Mesenchymal stem cell (in vitro differentiated cells and primary cell): Measurements from ENCODE around the gene OR11A1.

Experiments
- DNase-seq: peaks from one replicate; pipeline ENCODE4 v3.0.0-alpha.2; 2013
- H2AFZ ChIP-seq: one replicate; pipeline ENCODE4 v1.6.1; 2013; ENCODE audit warnings: low read depth, mild to moderate bottlenecking, control low read depth, inconsistent platforms, low read length, moderate library complexity
- H2AK5ac ChIP-seq: 2 replicates; pipeline ENCODE4 v1.6.1; 2013; ENCODE audit warnings: low read length, moderate library complexity, mild to moderate bottlenecking, inconsistent platforms; ENCODE audit not compliant: severe bottlenecking
- H2BK120ac ChIP-seq: one replicate; pipeline ENCODE4 v1.6.1; 2013; ENCODE audit warnings: low read depth, mild to moderate bottlenecking, inconsistent platforms, low read length, moderate library complexity
- H2BK12ac ChIP-seq, 2 experiments: one replicate each; pipeline ENCODE4 v1.6.1; 2013; ENCODE audit warnings: inconsistent platforms in 2 of 2, low read length in 2 of 2, mild to moderate bottlenecking in 2 of 2, moderate library complexity in 2 of 2, control low read depth in 1 of 2
- H2BK15ac ChIP-seq: one replicate; pipeline ENCODE4 v1.6.1; 2013; ENCODE audit warnings: mild to moderate bottlenecking, low read depth, inconsistent platforms; ENCODE audit not compliant: poor library complexity, severe bottlenecking
- H2BK5ac ChIP-seq: 2 replicates; pipeline ENCODE4 v1.6.1; 2013; ENCODE audit warnings: low read depth, mild to moderate bottlenecking, low read length, control low read depth, inconsistent platforms; ENCODE audit not compliant: poor library complexity, severe bottlenecking
- H3K14ac ChIP-seq, 2 experiments: one replicate each; pipeline ENCODE4 v1.6.1; 2013; ENCODE audit warnings: inconsistent platforms in 2 of 2, low read length in 2 of 2, control low read depth in 1 of 2, mild to moderate bottlenecking in 1 of 2, moderate library complexity in 1 of 2
- H3K18ac ChIP-seq, 2 experiments: one replicate each; pipeline ENCODE4 v1.6.1; 2013; ENCODE audit warnings: inconsistent platforms in 2 of 2, low read length in 2 of 2, control low read depth in 1 of 2, low read depth in 1 of 2, mild to moderate bottlenecking in 1 of 2
- H3K23ac ChIP-seq, 2 experiments: one replicate each; pipeline ENCODE4 v1.6.1; 2013; ENCODE audit warnings: inconsistent platforms in 2 of 2, low read length in 2 of 2, mild to moderate bottlenecking in 2 of 2, moderate library complexity in 2 of 2, control low read depth in 1 of 2
- H3K27ac ChIP-seq: 2 replicates; pipeline ENCODE4 v1.5.1; 2013; ENCODE audit warnings: mild to moderate bottlenecking, moderate library complexity, low read length, control low read depth, inconsistent platforms; ENCODE audit not compliant: poor library complexity, severe bottlenecking
- H3K27me3 ChIP-seq, 2 experiments: 2 replicates each; pipeline versions ENCODE4 v1.6.1 to v1.7.0; 2013; ENCODE audit warnings: low read length in 2 of 2, mild to moderate bottlenecking in 2 of 2, moderate library complexity in 2 of 2, control low read depth in 1 of 2, inconsistent platforms in 1 of 2; ENCODE audit not compliant: control insufficient read depth in 1 of 2, insufficient read depth in 1 of 2
- H3K36me3 ChIP-seq, 2 experiments: 2 replicates each; pipeline versions ENCODE4 v1.6.1 to v1.7.0; 2013; ENCODE audit warnings: low read length in 2 of 2, control low read depth in 1 of 2, inconsistent platforms in 1 of 2, low read depth in 1 of 2, mild to moderate bottlenecking in 1 of 2; ENCODE audit not compliant: insufficient read depth in 2 of 2, control insufficient read depth in 1 of 2
- H3K4ac ChIP-seq, 2 experiments: one replicate each; pipeline ENCODE4 v1.6.1; 2013; ENCODE audit warnings: inconsistent platforms in 2 of 2, low read length in 2 of 2, mild to moderate bottlenecking in 2 of 2, moderate library complexity in 2 of 2, control low read depth in 1 of 2, low read depth in 1 of 2
- H3K4me1 ChIP-seq: 2 replicates; pipeline ENCODE4 v1.6.1; 2013; ENCODE audit warnings: low read depth, low read length, control low read depth; ENCODE audit not compliant: control insufficient read depth, insufficient read depth
- H3K4me2 ChIP-seq: 2 replicates; pipeline ENCODE4 v1.6.1; 2013; ENCODE audit warnings: low read length, mild to moderate bottlenecking, inconsistent platforms; ENCODE audit not compliant: poor library complexity, severe bottlenecking
- H3K4me3 ChIP-seq, 2 experiments: 2 replicates each; pipeline versions ENCODE4 v1.5.1 to v1.7.0; 2013; ENCODE audit warnings: low read length in 2 of 2, mild to moderate bottlenecking in 2 of 2, control low read depth in 1 of 2, low read depth in 1 of 2; ENCODE audit not compliant: insufficient read depth in 1 of 2
- H3K79me1 ChIP-seq: replicated peaks from 2 replicates; pipeline ENCODE4 v1.6.1; 2013; ENCODE audit warnings: mild to moderate bottlenecking, control low read depth, low read length, inconsistent platforms; ENCODE audit not compliant: poor library complexity, severe bottlenecking
- H3K9ac ChIP-seq: 2 replicates; pipeline ENCODE4 v1.7.0; 2013; ENCODE audit warnings: mild to moderate bottlenecking, low read length, moderate library complexity
- H3K9me3 ChIP-seq: 2 replicates; pipeline ENCODE4 v1.7.0; 2013; ENCODE audit warnings: mild to moderate bottlenecking, low read length; ENCODE audit not compliant: control insufficient read depth
- H4K8ac ChIP-seq: one replicate; pipeline ENCODE4 v1.6.1; 2013; ENCODE audit warnings: inconsistent platforms, mild to moderate bottlenecking, low read length, moderate library complexity
- H4K91ac ChIP-seq: one replicate; pipeline ENCODE4 v1.6.1; 2013; ENCODE audit warnings: mild to moderate bottlenecking, low read length, inconsistent platforms
- WGBS: methylation state at CpG from one replicate; pipeline ENCODE4 v1.1.7; 2013; ENCODE audit warnings: mixed read lengths; 5-methylcytosine and 5-hydroxymethylcytosine counted together

OR11A1 gene

GRCh38 chr6:29403801-29404200 is 53.1 kb downstream of the OR11A1 start:
- no peak for DNase-seq
- H3K27me3 ChIP-seq, result no peaks in the 10 kb centered on the region
- H3K4me2 ChIP-seq, result no peak overlapping the region
- no peak overlapping the region for H2BK15ac ChIP-seq
- no peak overlapping the region for H3K18ac ChIP-seq
- no peak overlapping the region for H3K27ac ChIP-seq
- H3K14ac ChIP-seq, result no peak overlapping the region
- H3K9me3 ChIP-seq, result peaks cover 2% of the 10 kb centered on the region
- no peak overlapping the region for H4K91ac ChIP-seq
- H4K8ac ChIP-seq, result no peak overlapping the region
- no peak overlapping the region for H3K4ac ChIP-seq
- H2BK12ac ChIP-seq, result no peak overlapping the region
- 58% methylated on average over 1 of the region's 1 CpG for WGBS
- H3K79me1 ChIP-seq, result no peaks in the 10 kb centered on the region
- no peaks in the 10 kb centered on the region for H3K36me3 ChIP-seq
- H3K4me3 ChIP-seq, result no peak overlapping the region
- H3K9ac ChIP-seq, result no peak overlapping the region
- no peaks in the 10 kb centered on the region for H3K4me1 ChIP-seq
- no peak overlapping the region for H3K23ac ChIP-seq
- H2AK5ac ChIP-seq, result no peak overlapping the region
- no peak overlapping the region for H2BK120ac ChIP-seq
- H2AFZ ChIP-seq, result no peak overlapping the region
- no peak overlapping the region for H2BK5ac ChIP-seq

GRCh38 chr6:29399525-29399924 is 57.3 kb downstream of the OR11A1 start:
- H3K18ac ChIP-seq, result no peak overlapping the region
- H3K79me1 ChIP-seq, result no peaks in the 10 kb centered on the region
- H4K8ac ChIP-seq, result no peak overlapping the region
- H2AK5ac ChIP-seq, result no peak overlapping the region
- no peak overlapping the region for H2BK5ac ChIP-seq
- no peak overlapping the region for H4K91ac ChIP-seq
- WGBS, result no CpG with 5 or more reads among the region's 2 CpGs
- no peak overlapping the region for H2BK15ac ChIP-seq
- no peak overlapping the region for H3K4ac ChIP-seq
- no peak overlapping the region for H2AFZ ChIP-seq
- no peak overlapping the region for H3K27ac ChIP-seq
- H3K9me3 ChIP-seq, result no peaks in the 10 kb centered on the region
- H3K4me2 ChIP-seq, result no peak overlapping the region
- no peak for DNase-seq
- no peaks in the 10 kb centered on the region for H3K27me3 ChIP-seq
- H3K9ac ChIP-seq, result no peak overlapping the region
- H3K23ac ChIP-seq, result no peak overlapping the region
- no peak overlapping the region for H3K4me3 ChIP-seq
- no peak overlapping the region for H2BK120ac ChIP-seq
- H2BK12ac ChIP-seq, result no peak overlapping the region
- H3K36me3 ChIP-seq, result no peaks in the 10 kb centered on the region
- H3K4me1 ChIP-seq, result no peaks in the 10 kb centered on the region
- no peak overlapping the region for H3K14ac ChIP-seq

- Histone ChIP-seq H2BK12ac (no peak within 1 kb of the TSS), H4K8ac (no peak within 1 kb of the TSS), H3K4me2 (no peak within 1 kb of the TSS), H3K27ac (no peak within 1 kb of the TSS), H3K14ac (no peak within 1 kb of the TSS), H3K79me1 (no peaks in the 10 kb centered on the region), H3K18ac (no peak within 1 kb of the TSS), H3K9ac (no peak within 1 kb of the TSS), H3K4me3 (no peak within 1 kb of the TSS), H2AFZ (no peak within 1 kb of the TSS), H3K9me3 (no peaks in the 10 kb centered on the region), H3K36me3 (no peaks in the 10 kb centered on the region), H2BK5ac (no peak within 1 kb of the TSS), H3K23ac (no peak within 1 kb of the TSS), H3K4ac (no peak within 1 kb of the TSS), H2BK120ac (no peak within 1 kb of the TSS), H3K27me3 (no peaks in the 10 kb centered on the region), H4K91ac (no peak within 1 kb of the TSS), H2BK15ac (no peak within 1 kb of the TSS), H3K4me1 (no peaks in the 10 kb centered on the region), H2AK5ac (no peak within 1 kb of the TSS)
- no peak for DNase-seq
These were observed 61.5 kb downstream of the OR11A1 start, which contains the start of gene OR12D2 for GRCh38 chr6:29395331-29395730. Gene OR12D2 (plus strand): TSS chr6:29395631. CDS start chr6:29396700, 1,069 bp downstream.

GRCh38 chr6:29388533-29388932 is 68.3 kb downstream of the OR11A1 start:
- DNase-seq, result no peak
- H3K79me1 ChIP-seq, result no peaks in the 10 kb centered on the region
- WGBS, result 58% methylated on average over 3 of the region's 4 CpGs

More at GRCh38 chr6:29388533-29388932, 68.3 kb downstream of the OR11A1 start:
- no peak overlapping the region for H3K18ac ChIP-seq
- no peak overlapping the region for H3K9ac ChIP-seq
- H2BK12ac ChIP-seq, result no peak overlapping the region
- no peak overlapping the region for H3K4me3 ChIP-seq
- no peak overlapping the region for H2BK5ac ChIP-seq
- H2AK5ac ChIP-seq, result no peak overlapping the region
- no peak overlapping the region for H2BK120ac ChIP-seq
- no peaks in the 10 kb centered on the region for H3K27me3 ChIP-seq
- H3K9me3 ChIP-seq, result no peaks in the 10 kb centered on the region
- no peak overlapping the region for H3K4me2 ChIP-seq
- H2AFZ ChIP-seq, result no peak overlapping the region
- H2BK15ac ChIP-seq, result no peak overlapping the region
- H3K4me1 ChIP-seq, result no peaks in the 10 kb centered on the region
- H3K23ac ChIP-seq, result no peak overlapping the region
- no peak overlapping the region for H4K8ac ChIP-seq
- no peak overlapping the region for H3K14ac ChIP-seq
- no peaks in the 10 kb centered on the region for H3K36me3 ChIP-seq
- H3K4ac ChIP-seq, result no peak overlapping the region
- no peak overlapping the region for H4K91ac ChIP-seq
- no peak overlapping the region for H3K27ac ChIP-seq
